Body of pancreas (tissue), 4 donors: ENCODE results near the gene GRIK1. TPM values are rescaled to one million over a fixed set of nuclear protein-coding genes. Genes with fewer than 3 reads are reported as not detected.

ENCODE experiments used
- ATAC-seq: fragments of 150-250 bp; one replicate; pipeline ENCODE4 v1.9.1; 2016
- DNase-seq, 4 donors: peaks; one replicate each; pipeline ENCODE4 v3.0.0-alpha.2; 2019
- H3K27ac ChIP-seq, 4 donors: fragments of 200-600 bp; sonication (generic); 1 replicate in 3 of 4; 2 replicates in 1 of 4; pipeline versions ENCODE4 v1.5.1 to v1.6.1; 2016 to 2019; ENCODE audit warnings: mild to moderate bottlenecking in 1 of 4, mixed read lengths in 1 of 4, moderate library complexity in 1 of 4
- H3K27me3 ChIP-seq, 2 donors: fragments of 200-600 bp; sonication (generic); one replicate each; pipeline ENCODE4 v1.6.0; 2016; ENCODE audit warnings: mild to moderate bottlenecking in 1 of 2
- H3K36me3 ChIP-seq, 2 donors: fragments of 200-600 bp; sonication (generic); replicated peaks in 1 of 2; 2 replicates each; pipeline ENCODE4 v1.5.1; 2016; ENCODE audit warnings: low read depth in 2 of 2; ENCODE audit not compliant: insufficient read depth in 1 of 2
- H3K4me1 ChIP-seq: fragments of 200-600 bp; sonication (generic); one replicate; pipeline ENCODE4 v1.6.0; 2016
- H3K4me3 ChIP-seq, 2 donors: fragments of 200-600 bp; sonication (generic); 1 replicate in 1 of 2; 2 replicates in 1 of 2; pipeline ENCODE4 v1.5.1; 2016 to 2019
- H3K9me3 ChIP-seq, 3 donors: fragments of 200-600 bp; sonication (generic); 1 replicate in 2 of 3; 2 replicates in 1 of 3; pipeline ENCODE4 v1.5.1; 2016
- CTCF ChIP-seq, 7 experiments: fragments of 450-650 bp in 4 of 7; fragments of 200-600 bp in 3 of 7; sonication (generic) in 3 of 7; IDR thresholded peaks; one replicate each; pipeline ENCODE4 v1.5.1; 2016 to 2019; ENCODE audit warnings: antibody characterized with exemption in 7 of 7
- POLR2A ChIP-seq, 3 donors: fragments of 450-650 bp; IDR thresholded peaks; one replicate each; pipeline ENCODE4 v1.6.1; 2016; ENCODE audit warnings: antibody characterized with exemption in 3 of 3, mild to moderate bottlenecking in 2 of 3
- WGBS, 2 donors: methylation state at CpG; one replicate each; pipeline ENCODE4 v1.1.5; 2017; 5-methylcytosine and 5-hydroxymethylcytosine counted together
- intact Hi-C: fragments of 100-400 bp; cut with DNase I; formaldehyde crosslinking; loops from one replicate; pipeline ENCODE4 v1.15.1; 2023
- total RNA-seq, 2 donors: library from RNA; depleted of rRNA; stranded (reverse); fragments of >200 nt; gene quantifications; one replicate each; pipeline ENCODE4 v1.1.0, GENCODE V29; 2016

Gene GRIK1
- total RNA-seq, 2 donors from 2014 or later = 0.66 TPM; not detected in 1

DNA sequence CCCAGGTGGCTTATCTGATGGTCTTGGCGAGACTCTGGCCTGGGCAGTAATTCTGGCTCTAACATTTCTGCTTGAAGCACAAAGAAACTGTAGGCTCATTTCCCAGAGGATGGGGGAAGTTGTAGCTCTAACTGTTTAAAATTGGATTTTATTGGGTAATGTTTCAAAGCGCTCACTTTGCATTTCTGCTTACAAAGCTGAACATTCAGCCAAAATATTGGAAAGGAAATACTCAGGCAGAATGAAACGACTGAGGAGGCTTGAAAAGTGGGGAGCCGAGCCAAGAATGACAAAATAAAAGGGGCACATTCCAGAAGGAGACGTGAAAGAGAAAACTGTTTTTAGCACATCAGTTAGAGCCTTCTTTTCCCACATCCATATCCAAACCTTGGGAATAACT is 202.6 kb downstream of the GRIK1 start:
- TF ChIP-seq POLR2A (IDR thresholded peaks at IDR 0.05) = no peak
- TF ChIP-seq CTCF (IDR thresholded peaks at IDR 0.05) = no peak
- intact Hi-C loops = no loop called here
- no peaks in the 10 kb centered on the region for H3K9me3 ChIP-seq
- H3K4me3 ChIP-seq = no peak overlapping the region
- WGBS, 2 donors = 53 to 54% methylated on average over 5 of the region's 5 CpGs
- H3K27me3 ChIP-seq = no peaks in the 10 kb centered on the region
- no peak overlapping the region for H3K27ac ChIP-seq
- no peaks in the 10 kb centered on the region for H3K4me1 ChIP-seq
- DNase-seq (no peak), ATAC-seq (no peak)
- no peaks in the 10 kb centered on the region for H3K36me3 ChIP-seq

- WGBS, 2 donors = 68 to 78% methylated on average over 1 of the region's 1 CpG
- no peak for TF ChIP-seq CTCF (IDR thresholded peaks at IDR 0.05)
- TF ChIP-seq POLR2A (IDR thresholded peaks at IDR 0.05) = no peak
- ATAC-seq (no peak), DNase-seq (no peak)
- no peaks in the 10 kb centered on the region for H3K4me1 ChIP-seq
- H3K9me3 ChIP-seq = no peaks in the 10 kb centered on the region
- H3K4me3 ChIP-seq = no peak overlapping the region
- intact Hi-C loops = no loop called here
- no peaks in the 10 kb centered on the region for H3K36me3 ChIP-seq
- H3K27ac ChIP-seq = no peak overlapping the region
- no peaks in the 10 kb centered on the region for H3K27me3 ChIP-seq
These were observed 209.5 kb downstream of the GRIK1 start for GRCh38 chr21:29730281-29730680.

- intact Hi-C loops = no loop called here
- H3K27ac ChIP-seq = peak overlapping the region in 1 of 4 donors; percentile 7
- ATAC-seq = no peak
These were observed 213.8 kb downstream of the GRIK1 start for GRCh38 chr21:29726044-29726443.

GRCh38 chr21:29725025-29725736 is 214.6 kb downstream of the GRIK1 start:
- intact Hi-C loops = no loop called here
- Histone ChIP-seq H3K9me3 (no peaks in the 10 kb centered on the region), H3K4me3 (no peak overlapping the region), H3K36me3 (no peaks in the 10 kb centered on the region), H3K27ac (peak overlapping the region in 3 of 4 donors; percentile 1 to 7 (median 6)), H3K4me1 (peaks cover 14% of the 10 kb centered on the region), H3K27me3 (no peaks in the 10 kb centered on the region)
- ATAC-seq (peak; percentile 86), DNase-seq (peak; percentile 10 to 54 (median 34))
- WGBS, 2 donors = 22 to 26% methylated on average over 9 of the region's 9 CpGs
- TF ChIP-seq CTCF (IDR thresholded peaks at IDR 0.05) (no peak), POLR2A (IDR thresholded peaks at IDR 0.05) (no peak)

More at GRCh38 chr21:29726044-29726443, 213.8 kb downstream of the GRIK1 start:
- no peaks in the 10 kb centered on the region for H3K36me3 ChIP-seq
- H3K27me3 ChIP-seq = no peaks in the 10 kb centered on the region
- H3K9me3 ChIP-seq = no peaks in the 10 kb centered on the region
- DNase-seq = no peak
- peaks cover 14% of the 10 kb centered on the region for H3K4me1 ChIP-seq
- no peak overlapping the region for H3K4me3 ChIP-seq
- TF ChIP-seq CTCF (IDR thresholded peaks at IDR 0.05) (no peak), POLR2A (IDR thresholded peaks at IDR 0.05) (no peak)

DNA sequence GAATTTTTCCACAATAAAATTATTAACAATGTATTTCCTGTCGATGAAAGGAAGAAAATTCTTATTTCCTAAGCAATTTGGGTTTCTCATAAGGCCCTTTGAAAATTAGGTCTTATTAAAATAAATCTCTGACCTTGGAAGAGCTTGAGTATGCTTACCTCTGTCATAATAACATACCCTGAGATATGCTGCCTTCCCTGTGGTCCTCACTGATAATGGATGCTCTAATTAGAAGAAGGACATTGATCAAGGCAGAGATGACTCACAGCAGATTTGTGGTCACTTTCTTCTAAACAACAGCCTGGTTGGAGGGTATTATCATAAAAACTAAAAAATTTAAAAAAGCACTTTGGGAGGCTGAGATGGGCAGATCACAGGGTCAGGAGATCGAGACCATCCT is 217.8 kb downstream of the GRIK1 start:
- ATAC-seq (no peak), DNase-seq (no peak)
- TF ChIP-seq CTCF (IDR thresholded peaks at IDR 0.05) (no peak), POLR2A (IDR thresholded peaks at IDR 0.05) (no peak)
- Histone ChIP-seq H3K9me3 (no peaks in the 10 kb centered on the region), H3K36me3 (no peaks in the 10 kb centered on the region), H3K27ac (no peak overlapping the region), H3K4me3 (no peak overlapping the region), H3K4me1 (peaks cover 18% of the 10 kb centered on the region), H3K27me3 (no peaks in the 10 kb centered on the region)
- WGBS, 2 donors = 90 to 94% methylated on average over 2 of the region's 2 CpGs
- intact Hi-C loops = no loop called here
